ENCODE results near the gene GRIK4.

GRIK4 gene

GRCh38 chr11:120878781-120879180 is 367.2 kb downstream of the GRIK4 start:
- DNase-seq (ENCODE audit: low read depth, low spot score), result no peak

GRCh38 chr11:120880498-120881175 is 369.1 kb downstream of the GRIK4 start:
- DNase-seq (ENCODE audit: low read depth, low spot score), result no peak

GRCh38 chr11:120881596-120881995 is 370.0 kb downstream of the GRIK4 start:
- no peak for DNase-seq (ENCODE audit: low read depth, low spot score)

GRCh38 chr11:120882175-120882574 is 370.6 kb downstream of the GRIK4 start:
- no peak for DNase-seq (ENCODE audit: low read depth, low spot score)

GRCh38 chr11:120883404-120884080 is 372.0 kb downstream of the GRIK4 start:
- DNase-seq (ENCODE audit: low read depth, low spot score), result no peak

GRCh38 chr11:120884154-120885020 is 372.8 kb downstream of the GRIK4 start:
- DNase-seq (ENCODE audit: low read depth, low spot score), result no peak

- no peak for DNase-seq (ENCODE audit: low read depth, low spot score)
Observed at GRCh38 chr11:120890609-120891320, 379.2 kb downstream of the GRIK4 start.

GRCh38 chr11:120893440-120894201 is 382.1 kb downstream of the GRIK4 start:
- no peak for DNase-seq (ENCODE audit: low read depth, low spot score)

- no peak for DNase-seq (ENCODE audit: low read depth, low spot score)
Observed at GRCh38 chr11:120894202-120894985, 382.8 kb downstream of the GRIK4 start.

GRCh38 chr11:120896687-120897086 is 385.1 kb downstream of the GRIK4 start:
- no peak for DNase-seq (ENCODE audit: low read depth, low spot score)

- DNase-seq (ENCODE audit: low read depth, low spot score), result no peak
Observed at GRCh38 chr11:120898568-120898967, 387.0 kb downstream of the GRIK4 start.

- no peak for DNase-seq (ENCODE audit: low read depth, low spot score)
Observed at GRCh38 chr11:120899720-120900119, 388.2 kb downstream of the GRIK4 start.

- no peak for DNase-seq (ENCODE audit: low read depth, low spot score)
Observed at GRCh38 chr11:120900643-120901042, 389.1 kb downstream of the GRIK4 start.

- no peak for DNase-seq (ENCODE audit: low read depth, low spot score)
Observed at GRCh38 chr11:120903686-120904085, 392.1 kb downstream of the GRIK4 start.

GRCh38 chr11:120904116-120904515 is 392.6 kb downstream of the GRIK4 start:
- DNase-seq (ENCODE audit: low read depth, low spot score), result no peak

GRCh38 chr11:120906766-120907165 is 395.2 kb downstream of the GRIK4 start:
- DNase-seq (ENCODE audit: low read depth, low spot score), result no peak

- no peak for DNase-seq (ENCODE audit: low read depth, low spot score)
Observed at GRCh38 chr11:120907971-120908370, 396.4 kb downstream of the GRIK4 start.

GRCh38 chr11:120908461-120909181 is 397.1 kb downstream of the GRIK4 start:
- DNase-seq (ENCODE audit: low read depth, low spot score), result no peak

- no peak for DNase-seq (ENCODE audit: low read depth, low spot score)
Observed at GRCh38 chr11:120909676-120910416, 398.3 kb downstream of the GRIK4 start.
